Gastrocnemius medialis (tissue), 4 donors: ENCODE results near the gene EOMES. TPM values are rescaled to one million over a fixed set of nuclear protein-coding genes. Genes with fewer than 3 reads are reported as not detected.

Experiments
- ATAC-seq, 2 donors: fragments of 150-250 bp; one replicate each; pipeline ENCODE4 v1.9.1; 2016
- DNase-seq, 2 donors: peaks; one replicate each; pipeline ENCODE4 v3.0.0-alpha.2; 2019
- H3K27ac ChIP-seq, 4 donors: fragments of 200-600 bp; sonication (generic); 1 replicate in 1 of 4; 2 replicates in 3 of 4; pipeline ENCODE4 v1.5.1; 2016 to 2018; ENCODE audit warnings: mild to moderate bottlenecking in 2 of 4, moderate library complexity in 1 of 4
- H3K27me3 ChIP-seq, 3 donors: fragments of 200-600 bp; sonication (generic) in 2 of 3; 1 replicate in 1 of 3; 2 replicates in 2 of 3; pipeline versions ENCODE4 v1.5.1 to v1.6.0; 2016 to 2019; ENCODE audit warnings: mild to moderate bottlenecking in 1 of 3, moderate library complexity in 1 of 3
- H3K36me3 ChIP-seq, 2 donors: fragments of 200-600 bp; sonication (generic) in 1 of 2; one replicate each; pipeline ENCODE4 v1.5.1; 2017 to 2018
- H3K4me1 ChIP-seq, 2 donors: fragments of 200-600 bp; sonication (generic) in 1 of 2; one replicate each; pipeline ENCODE4 v1.5.1; 2016 to 2017; ENCODE audit warnings: mild to moderate bottlenecking in 2 of 2
- H3K4me3 ChIP-seq, 4 donors: fragments of 200-600 bp; sonication (generic) in 3 of 4; 1 replicate in 1 of 4; 2 replicates in 3 of 4; pipeline ENCODE4 v1.5.1; 2016 to 2019; ENCODE audit warnings: mild to moderate bottlenecking in 2 of 4
- H3K9me3 ChIP-seq, 3 donors: fragments of 200-600 bp; sonication (generic) in 2 of 3; 1 replicate in 1 of 3; 2 replicates in 2 of 3; pipeline ENCODE4 v1.5.1; 2016 to 2019
- CTCF ChIP-seq, 5 experiments: fragments of 450-650 bp in 3 of 5; fragments of 200-600 bp in 2 of 5; sonication (generic) in 2 of 5; IDR thresholded peaks in 4 of 5; conservative IDR thresholded peaks in 1 of 5; 1 replicate in 4 of 5; 2 replicates in 1 of 5; pipeline ENCODE4 v1.5.1; 2016 to 2019; ENCODE audit warnings: antibody characterized with exemption in 5 of 5, mild to moderate bottlenecking in 3 of 5, moderate library complexity in 3 of 5
- POLR2A ChIP-seq, 2 donors: fragments of 450-650 bp; IDR thresholded peaks; one replicate each; pipeline ENCODE4 v1.6.1; 2017; ENCODE audit warnings: antibody characterized with exemption in 2 of 2, mild to moderate bottlenecking in 2 of 2, moderate library complexity in 2 of 2
- in situ Hi-C, 4 donors: fragments of 200-750 bp; cut with MboI; loops; one replicate each; pipeline versions ENCODE4 v1.15.0 to v1.8.0; 2017; ENCODE audit warnings: low sequenced_read_pairs in 4 of 4
- intact Hi-C: fragments of 100-400 bp; cut with DNase I; formaldehyde crosslinking; loops from one replicate; pipeline ENCODE4 v1.15.1; 2023; ENCODE audit warnings: low total_unique reads
- total RNA-seq, 4 donors: library from RNA; depleted of rRNA; stranded (reverse); fragments of >200 nt; gene quantifications; one replicate each; pipeline versions ENCODE4 v1.1.0 to v1.2.3, GENCODE V29; 2016

The EOMES gene
- total RNA-seq, 4 donors from 2014 or later: not detected

- no peaks in the 10 kb centered on the region for H3K9me3 ChIP-seq
- DNase-seq (no peak), ATAC-seq (no peak)
- H3K4me3 ChIP-seq: no peak overlapping the region
- H3K36me3 ChIP-seq: no peaks in the 10 kb centered on the region
- H3K27ac ChIP-seq: no peak overlapping the region
- intact Hi-C loops: no loop called here
- peaks cover 10 to 13% of the 10 kb centered on the region in 2 donors for H3K4me1 ChIP-seq
- TF ChIP-seq CTCF (IDR thresholded peaks at IDR 0.05 in 4 of 5, conservative IDR thresholded peaks at IDR 0.05 in 1 of 5) (no peak), POLR2A (IDR thresholded peaks at IDR 0.05) (no peak)
- peaks cover 58 to 59% (median 58%) of the 10 kb centered on the region in 3 donors for H3K27me3 ChIP-seq
- in situ Hi-C loops: no loop called here
Measured at GRCh38 chr3:27730774-27731659, 8.9 kb upstream of the EOMES start.

- no peak overlapping the region for H3K27ac ChIP-seq
- intact Hi-C loops: no loop called here
- TF ChIP-seq POLR2A (IDR thresholded peaks at IDR 0.05) (no peak), CTCF (IDR thresholded peaks at IDR 0.05 in 4 of 5, conservative IDR thresholded peaks at IDR 0.05 in 1 of 5) (no peak)
- peaks cover 67 to 68% (median 68%) of the 10 kb centered on the region in 3 donors for H3K27me3 ChIP-seq
- in situ Hi-C loops: no loop called here
- H3K4me3 ChIP-seq: peak overlapping the region in 2 of 4 donors; percentile 1 to 11
- no peaks in the 10 kb centered on the region for H3K36me3 ChIP-seq
- H3K9me3 ChIP-seq: no peaks in the 10 kb centered on the region
- ATAC-seq: no peak
- peaks cover 10 to 13% of the 10 kb centered on the region in 2 donors for H3K4me1 ChIP-seq
- no peak for DNase-seq
Measured at GRCh38 chr3:27729748-27730611, 7.9 kb upstream of the EOMES start.

- Histone ChIP-seq H3K4me3 (no peak overlapping the region), H3K4me1 (peaks cover 10 to 16% of the 10 kb centered on the region in 2 donors), H3K27ac (no peak overlapping the region), H3K27me3 (peaks cover 74 to 75% (median 75%) of the 10 kb centered on the region in 3 donors), H3K36me3 (no peaks in the 10 kb centered on the region), H3K9me3 (no peaks in the 10 kb centered on the region)
- in situ Hi-C loops (no loop called here), intact Hi-C loops (no loop called here)
- ATAC-seq (no peak), DNase-seq (no peak)
- TF ChIP-seq CTCF (IDR thresholded peaks at IDR 0.05 in 4 of 5, conservative IDR thresholded peaks at IDR 0.05 in 1 of 5) (no peak), POLR2A (IDR thresholded peaks at IDR 0.05) (no peak)
Measured at GRCh38 chr3:27729325-27729724, 7.2 kb upstream of the EOMES start.

GRCh38 chr3:27728195-27729087, 6.3 kb upstream of the EOMES start:
- ATAC-seq (no peak), DNase-seq (no peak)
- TF ChIP-seq CTCF (IDR thresholded peaks at IDR 0.05 in 4 of 5, conservative IDR thresholded peaks at IDR 0.05 in 1 of 5): no peak
- no peak for TF ChIP-seq POLR2A (IDR thresholded peaks at IDR 0.05)
- H3K9me3 ChIP-seq: no peaks in the 10 kb centered on the region
- H3K27me3 ChIP-seq: peaks cover 83 to 84% (median 84%) of the 10 kb centered on the region in 3 donors
- H3K36me3 ChIP-seq: no peaks in the 10 kb centered on the region
- intact Hi-C loops: no loop called here
- H3K4me3 ChIP-seq: peak overlapping the region in 1 of 4 donors; percentile 20
- in situ Hi-C loops: no loop called here
- peaks cover 18 to 25% of the 10 kb centered on the region in 2 donors for H3K4me1 ChIP-seq
- no peak overlapping the region for H3K27ac ChIP-seq
